Loucy (cell line): ENCODE measurements around the gene DACT2.

Experiments used
- H2AFZ ChIP-seq: fragments of 200-600 bp; sonication (generic); 2 replicates; pipeline ENCODE4 v1.6.0; 2016; ENCODE audit warnings: antibody characterized with exemption, mild to moderate bottlenecking, low read length, moderate library complexity
- H3F3A ChIP-seq: fragments of 200-600 bp; 2 replicates; pipeline ENCODE4 v1.6.0; 2016; ENCODE audit warnings: antibody characterized with exemption, low read depth, mild to moderate bottlenecking
- H3K27me3 ChIP-seq: fragments of 200-600 bp; sonication (generic); 2 replicates; pipeline ENCODE4 v1.6.1; 2014; ENCODE audit warnings: low read length, mild to moderate bottlenecking; ENCODE audit not compliant: insufficient read depth, poor library complexity, severe bottlenecking
- H3K36me3 ChIP-seq: fragments of 200-600 bp; sonication (generic); 2 replicates; pipeline ENCODE4 v1.6.1; 2016; ENCODE audit warnings: low read length; ENCODE audit not compliant: insufficient read depth
- H3K4me1 ChIP-seq: fragments of 200-600 bp; sonication (generic); 2 replicates; pipeline ENCODE4 v1.5.1; 2014; ENCODE audit warnings: low read length, mild to moderate bottlenecking; ENCODE audit not compliant: insufficient read depth, poor library complexity, severe bottlenecking
- H3K4me2 ChIP-seq: fragments of 200-600 bp; sonication (generic); 2 replicates; pipeline ENCODE4 v1.6.0; 2014; ENCODE audit warnings: antibody characterized with exemption, low read length, low read depth, mild to moderate bottlenecking; ENCODE audit not compliant: poor library complexity, severe bottlenecking
- H3K4me3 ChIP-seq: fragments of 200-600 bp; sonication (generic); 2 replicates; pipeline ENCODE4 v1.5.1; 2014; ENCODE audit warnings: low read length, mild to moderate bottlenecking, mixed read lengths; ENCODE audit not compliant: poor library complexity, severe bottlenecking
- H3K79me2 ChIP-seq: fragments of 200-600 bp; sonication (generic); 2 replicates; pipeline ENCODE4 v1.6.1; 2014; ENCODE audit warnings: low read length; ENCODE audit not compliant: insufficient read depth
- H3K9ac ChIP-seq: fragments of 200-600 bp; sonication (generic); 2 replicates; pipeline ENCODE4 v1.6.0; 2014; ENCODE audit warnings: mild to moderate bottlenecking, low read depth, low read length, moderate library complexity; ENCODE audit not compliant: poor library complexity, severe bottlenecking
- H3K9me2 ChIP-seq: fragments of 200-600 bp; sonication (generic); replicated peaks from 2 replicates; pipeline ENCODE4 v1.6.1; 2016; ENCODE audit warnings: low read depth, low read length, mixed read lengths
- H3K9me3 ChIP-seq: fragments of 200-600 bp; sonication (generic); 2 replicates; pipeline ENCODE4 v1.6.1; 2014; ENCODE audit warnings: mild to moderate bottlenecking, antibody characterized with exemption, low read length, low read depth; ENCODE audit not compliant: insufficient read depth
- H4K20me1 ChIP-seq: fragments of 200-600 bp; sonication (generic); 2 replicates; pipeline ENCODE4 v1.6.0; 2014; ENCODE audit warnings: antibody characterized with exemption, low read length, mild to moderate bottlenecking; ENCODE audit not compliant: insufficient read depth, poor library complexity, severe bottlenecking
- CTCF ChIP-seq: fragments of 200-600 bp; sonication (generic); conservative IDR thresholded peaks from 2 replicates; pipeline ENCODE4 v1.5.1; 2014; ENCODE audit warnings: mild to moderate bottlenecking, antibody characterized with exemption, low read length
- EZH2phosphoT487 ChIP-seq: fragments of 200-600 bp; IDR thresholded peaks from 2 replicates; pipeline ENCODE4 v1.6.1; 2018; ENCODE audit warnings: antibody characterized with exemption, mild to moderate bottlenecking, moderate library complexity, borderline replicate concordance

Gene DACT2

GRCh38 chr6:168280020-168280898 lies 39.3 kb downstream of the DACT2 start:
- TF ChIP-seq EZH2phosphoT487 = no peak
- no peak for TF ChIP-seq CTCF

GRCh38 chr6:168279403-168279935 lies 40.1 kb downstream of the DACT2 start:
- H3K79me2 ChIP-seq = no peaks in the 10 kb centered on the region
- no peak overlapping the region for H3K9ac ChIP-seq
- H3K4me1 ChIP-seq = no peaks in the 10 kb centered on the region
- no peaks in the 10 kb centered on the region for H3K27me3 ChIP-seq
- no peaks in the 10 kb centered on the region for H3F3A ChIP-seq
- H3K4me3 ChIP-seq = no peak overlapping the region
- TF ChIP-seq CTCF (no peak), EZH2phosphoT487 (no peak)
- peaks cover 25% of the 10 kb centered on the region; the same call in 1 of the 2 replicates for H3K9me3 ChIP-seq
- H4K20me1 ChIP-seq = no peaks in the 10 kb centered on the region
- no peaks in the 10 kb centered on the region for H3K36me3 ChIP-seq
- H3K9me2 ChIP-seq = no peaks in the 10 kb centered on the region
- no peak overlapping the region for H3K4me2 ChIP-seq
- H2AFZ ChIP-seq = no peak overlapping the region

More at GRCh38 chr6:168280020-168280898, 39.3 kb downstream of the DACT2 start:
- Histone ChIP-seq H3K9me3 (peaks cover 23% of the 10 kb centered on the region; the same call in 1 of the 2 replicates), H3F3A (no peaks in the 10 kb centered on the region), H3K36me3 (no peaks in the 10 kb centered on the region), H3K4me3 (no peak overlapping the region), H3K9ac (no peak overlapping the region), H3K27me3 (no peaks in the 10 kb centered on the region), H3K79me2 (no peaks in the 10 kb centered on the region), H2AFZ (no peak overlapping the region), H3K4me1 (no peaks in the 10 kb centered on the region), H4K20me1 (no peaks in the 10 kb centered on the region), H3K4me2 (no peak overlapping the region), H3K9me2 (no peaks in the 10 kb centered on the region)

- Histone ChIP-seq H3K79me2 (no peaks in the 10 kb centered on the region), H2AFZ (no peak overlapping the region), H3K36me3 (no peaks in the 10 kb centered on the region), H3K4me2 (no peak overlapping the region), H3K4me1 (no peaks in the 10 kb centered on the region), H3K27me3 (no peaks in the 10 kb centered on the region), H3K4me3 (no peak overlapping the region), H3F3A (no peaks in the 10 kb centered on the region), H3K9me3 (peaks cover 27% of the 10 kb centered on the region; the same call in 1 of the 2 replicates), H3K9me2 (no peaks in the 10 kb centered on the region), H4K20me1 (no peaks in the 10 kb centered on the region), H3K9ac (no peak overlapping the region)
- no peak for TF ChIP-seq EZH2phosphoT487
- TF ChIP-seq CTCF = no peak
Measured at GRCh38 chr6:168278904-168279303, 40.7 kb downstream of the DACT2 start.
